ENCODE results near the gene TMPRSS2.
A peak's percentile ranks its signal among the peaks of the same experiment; 100 is the strongest.
"Not testable (repeated sequence)": the region's sequence is repeated elsewhere in the genome, so short reads cannot be mapped to it uniquely, and the experiment has no call there.

TMPRSS2 gene

DNA sequence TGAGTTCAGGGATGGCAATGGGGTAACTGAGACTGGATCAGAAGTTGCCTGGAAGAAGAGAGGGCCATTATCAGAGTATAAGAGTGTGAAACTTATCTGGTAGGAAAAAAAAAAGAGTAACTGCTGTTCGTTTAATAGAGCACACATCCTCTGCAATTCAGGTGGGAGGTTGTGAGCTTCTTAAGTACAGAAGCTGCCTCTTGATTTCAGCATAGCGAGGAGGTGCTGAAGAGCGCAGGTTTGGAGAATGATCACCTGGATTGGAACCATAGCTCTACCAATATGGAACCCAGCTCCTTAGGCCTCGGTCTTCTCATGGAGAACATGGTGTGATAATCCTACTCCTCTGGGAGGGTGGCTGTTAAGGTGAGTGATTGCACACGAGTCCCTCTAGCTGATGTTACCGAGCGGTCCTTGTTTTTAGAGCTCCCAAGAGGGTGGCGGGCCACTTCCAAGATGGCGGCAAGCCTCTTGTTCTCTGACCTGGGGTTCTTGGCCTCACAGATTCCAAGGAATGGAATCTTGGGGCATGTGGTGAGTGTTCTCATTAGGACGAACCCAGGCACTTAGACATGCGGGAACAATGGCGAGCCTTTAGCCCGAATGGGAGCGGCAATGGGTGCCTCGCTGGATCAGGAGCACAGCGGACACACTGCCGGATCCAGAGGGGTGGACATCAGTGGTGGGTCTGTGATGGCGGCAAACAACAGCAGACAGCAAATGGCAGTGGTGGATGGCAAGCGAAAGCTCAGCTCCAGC is 85.2 kb downstream of the TMPRSS2 start:
- no peak for DNase-seq

GRCh38 chr21:41420998-41421397 is 87.0 kb downstream of the TMPRSS2 start:
- not testable (repeated sequence) for DNase-seq

GRCh38 chr21:41419921-41420862 is 87.8 kb downstream of the TMPRSS2 start:
- DNase-seq = peak; percentile 56

DNA sequence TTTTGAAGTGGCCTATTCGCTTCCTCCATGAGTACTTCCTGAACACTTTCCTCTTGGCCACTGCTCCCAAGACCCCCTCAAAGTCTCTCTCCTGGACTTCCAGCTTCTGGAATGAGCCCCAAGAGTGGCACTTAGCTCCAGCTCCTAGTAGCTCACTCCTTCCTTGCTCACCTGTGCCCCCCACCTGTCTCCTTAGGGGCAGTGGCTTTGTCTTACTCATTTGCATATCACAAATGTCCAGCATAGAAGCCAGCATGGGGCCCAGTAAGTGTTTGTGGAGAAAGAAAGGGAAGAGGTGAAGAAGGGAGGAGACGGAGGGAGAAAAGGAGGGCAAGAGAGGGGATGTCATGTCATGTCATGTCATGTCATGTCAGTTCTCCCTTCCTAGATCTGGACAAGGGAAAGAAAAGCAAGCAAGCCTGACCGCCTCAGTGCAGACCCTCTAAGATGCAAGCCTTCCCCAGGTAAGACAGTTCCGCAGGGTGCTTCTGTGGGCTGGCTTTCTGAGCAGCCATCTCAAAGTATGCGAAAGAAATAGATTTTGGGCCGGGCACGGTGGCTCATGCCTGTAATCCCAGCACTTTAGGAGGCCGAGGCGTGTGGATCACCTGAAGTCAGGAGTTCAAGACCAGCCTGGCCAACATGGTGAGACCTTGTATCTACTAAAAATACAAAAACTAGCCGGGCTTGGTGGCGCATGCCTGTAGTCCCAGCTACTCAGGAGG is 88.8 kb downstream of the TMPRSS2 start:
- no peak for DNase-seq

- no peak for DNase-seq
Measured at GRCh38 chr21:41418393-41418792, 89.6 kb downstream of the TMPRSS2 start.

DNA sequence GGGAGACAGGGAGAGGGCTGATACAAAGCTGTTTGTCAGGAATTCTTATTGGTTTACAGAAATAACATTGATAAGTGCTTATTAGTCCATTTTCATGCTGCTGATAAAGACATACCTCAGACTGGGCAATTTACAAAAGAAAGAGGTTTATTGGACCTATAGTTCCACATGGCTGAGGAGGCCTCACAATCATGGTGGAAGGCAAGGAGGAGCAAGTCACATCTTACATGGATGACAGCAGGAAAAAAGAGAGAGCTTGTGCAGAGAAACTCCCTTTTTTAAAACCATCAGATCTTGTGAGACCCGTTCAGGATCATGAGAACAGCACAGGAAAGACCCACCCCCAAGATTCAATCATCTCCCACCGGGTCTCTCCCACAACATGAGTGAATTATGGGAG is 90.5 kb downstream of the TMPRSS2 start:
- not testable (repeated sequence) for DNase-seq

Data from NCI-H1092 treated with DMSO at 0.1 percent for 48 hours (cell line).